ENCODE measurements around the gene SUSD4. TPM values are rescaled to one million over a fixed set of nuclear protein-coding genes. Genes with fewer than 3 reads are reported as not detected.

Gene SUSD4
- polyA plus RNA-seq, 10 donors, result 2.5 to 5.7 (median 3.7) TPM

DNA sequence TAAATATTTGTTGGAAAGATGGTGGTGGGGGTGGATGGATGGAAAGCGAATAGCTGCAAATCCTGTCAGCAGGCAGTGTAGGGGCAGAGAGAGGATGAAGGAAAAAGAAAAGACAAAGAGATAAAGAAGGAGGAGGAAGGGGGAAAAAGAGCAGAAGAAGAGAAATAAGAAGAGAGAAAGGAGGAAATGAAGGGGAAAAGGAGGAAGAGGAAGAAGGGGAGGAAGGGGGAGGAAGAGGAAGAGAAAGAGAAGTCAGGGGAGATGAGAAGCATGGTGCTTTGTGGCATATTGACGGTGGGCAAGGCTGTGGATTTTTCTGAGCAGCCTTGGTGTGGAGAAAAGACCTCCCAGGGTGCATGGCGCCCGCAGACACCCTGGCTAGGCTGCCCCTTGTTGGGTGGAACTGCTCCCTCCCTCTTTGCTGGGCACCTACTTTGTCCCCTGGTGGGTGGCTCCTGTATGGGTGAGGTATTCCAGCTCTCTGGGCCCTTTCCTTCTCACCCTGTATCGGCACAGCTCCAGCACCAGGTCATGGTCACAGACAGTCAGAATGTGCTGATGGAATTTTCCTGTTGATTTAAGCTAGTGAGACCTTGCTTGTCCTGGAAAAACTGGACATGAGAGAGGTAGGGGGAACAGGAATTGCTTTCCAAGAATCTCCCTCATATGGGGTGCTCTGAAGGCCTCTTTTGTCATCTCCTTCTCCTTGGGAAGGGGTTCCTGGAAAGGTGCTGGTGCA, 175.2 kb downstream of the SUSD4 start:
- DNase-seq, result no peak

- no peak for DNase-seq
Observed at GRCh38 chr1:223186800-223187199, 177.2 kb downstream of the SUSD4 start.

GRCh38 chr1:223183268-223183862, 180.6 kb downstream of the SUSD4 start:
- no peak for DNase-seq

GRCh38 chr1:223180731-223181321, 183.2 kb downstream of the SUSD4 start:
- DNase-seq, result peak in 2 of 3 donors; percentile 39 to 61

GRCh38 chr1:223179786-223180185, 184.2 kb downstream of the SUSD4 start:
- DNase-seq, result no peak

DNA sequence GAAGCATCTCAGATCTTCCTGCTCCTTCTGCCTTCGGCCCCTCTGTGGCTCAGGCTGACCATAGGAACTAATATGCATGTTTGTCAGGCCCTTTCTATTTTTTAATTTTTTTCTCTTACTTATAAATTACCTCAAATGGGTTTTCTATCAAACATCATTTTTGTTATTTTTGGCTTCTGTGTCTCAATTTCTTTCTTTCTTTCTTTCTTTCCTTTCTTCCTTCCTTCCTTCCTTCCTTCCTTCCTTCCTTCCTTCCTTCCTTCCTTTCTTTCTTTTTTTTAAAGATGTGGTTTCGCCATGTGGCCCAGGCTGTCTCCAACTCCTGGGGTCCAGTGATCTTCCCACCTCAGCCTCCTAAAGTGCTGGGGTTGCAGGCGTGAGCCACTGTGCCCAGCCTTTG, 184.7 kb downstream of the SUSD4 start:
- DNase-seq, result no peak

GRCh38 chr1:223177681-223178080, 186.3 kb downstream of the SUSD4 start:
- DNase-seq, result peak in 1 of 3 donors; percentile 30

- DNase-seq, result no peak
Observed at GRCh38 chr1:223176437-223176836, 187.5 kb downstream of the SUSD4 start.

DNA sequence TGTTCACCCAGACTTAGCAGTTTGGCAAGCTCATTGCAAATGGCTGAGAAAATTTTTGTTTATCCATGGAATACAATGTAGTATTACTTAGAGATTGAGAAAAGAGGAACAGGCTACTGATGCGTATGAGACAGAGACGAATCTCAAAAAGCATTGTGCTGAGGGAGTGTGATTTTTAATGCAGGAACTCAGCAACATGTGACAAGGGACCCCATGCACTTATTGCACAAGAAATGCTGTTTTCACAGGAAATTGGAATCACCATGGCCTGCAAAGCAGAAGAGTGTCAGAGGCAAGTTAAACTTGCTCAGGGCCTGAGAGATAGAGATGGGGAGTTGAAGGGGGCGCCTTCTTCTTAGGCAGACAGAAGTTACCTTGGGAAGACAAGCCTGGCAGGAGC, 188.3 kb downstream of the SUSD4 start:
- peak in 1 of 3 donors; percentile 48 for DNase-seq

GRCh38 chr1:223175032-223175431, 188.9 kb downstream of the SUSD4 start:
- DNase-seq, result no peak

Other genes with a start within 250 kb of the SUSD4 start
- gene TLR5, start 220.9 kb downstream of the SUSD4 start, polyA plus RNA-seq (ENCODE audit: insufficient read length in 10 of 10), result 1 to 10 TPM; 3.7 to 7.3 (median 5.8) TPM
- gene CCDC185, start 29.2 kb upstream of the SUSD4 start, polyA plus RNA-seq (ENCODE audit: insufficient read length in 10 of 10), result not detected